K562 (cell line): ENCODE data around the gene DNASE1L1.
"Not testable (repeated sequence)": the region's sequence is repeated elsewhere in the genome, so short reads cannot be mapped to it uniquely, and the experiment has no call there.

Experiments used
- CTCF ChIP-seq, 3 experiments: IDR thresholded peaks in 2 of 3; conservative IDR thresholded peaks in 1 of 3; 2 replicates each; pipeline ENCODE4 v1.5.1; 2011 to 2012; ENCODE audit warnings: low read length in 3 of 3, mild to moderate bottlenecking in 3 of 3, control low read depth in 2 of 3, improper control_type of control experiment in 1 of 3, inconsistent platforms in 1 of 3, low read depth in 1 of 3, mixed read lengths in 1 of 3, moderate library complexity in 1 of 3; ENCODE audit not compliant: insufficient read depth in 2 of 3
- REST ChIP-seq, 2 experiments: fragments of 450-650 bp; formaldehyde crosslinking in 1 of 2; IDR thresholded peaks; 2 replicates each; pipeline versions ENCODE4 v1.4.0 to v1.6.1; 2014 to 2020; ENCODE audit warnings: mild to moderate bottlenecking in 2 of 2, borderline replicate concordance in 1 of 2, low read depth in 1 of 2
- ZNF12 ChIP-seq: sonication (generic); formaldehyde crosslinking; IDR thresholded peaks from 2 replicates; pipeline ENCODE4 v1.4.0; 2020; ENCODE audit warnings: mild to moderate bottlenecking, missing genetic modification reagents

- not testable (repeated sequence) for TF ChIP-seq REST (IDR thresholded peaks at IDR 0.05; ENCODE audit: borderline replicate concordance); REST (CRISPR knock-in tag; IDR thresholded peaks at IDR 0.05; ENCODE audit: low read depth); CTCF (IDR thresholded peaks at IDR 0.05 in 2 of 3, conservative IDR thresholded peaks at IDR 0.05 in 1 of 3; ENCODE audit: insufficient read depth in 2 of 3, low read depth in 1 of 3, low read length in 3 of 3); ZNF12
Observed at GRCh38 chrX:154400369-154400817, 8.7 kb downstream of the DNASE1L1 start.
